RWPE2 (cell line): Measurements from ENCODE around the gene PTPRN2.

Source experiments
- ATAC-seq: fragments of 200-7000 bp; cut with Tn5 transposase; 3 replicates; pipeline ENCODE4 v1.9.1; 2021; ENCODE audit warnings: low read depth
- DNase-seq: peaks from one replicate; pipeline ENCODE4 v3.0.0-alpha.2; 2020; ENCODE audit warnings: low spot score
- H3K27ac ChIP-seq: fragments of 450-650 bp; 2 replicates; pipeline ENCODE4 v1.5.1; 2017; ENCODE audit warnings: mild to moderate bottlenecking; ENCODE audit not compliant: poor library complexity, severe bottlenecking
- H3K27me3 ChIP-seq: fragments of 250-450 bp; sonication (Bioruptor Pico); 2 replicates; pipeline ENCODE4 v1.5.1; 2021; ENCODE audit warnings: mild to moderate bottlenecking, moderate library complexity; ENCODE audit not compliant: insufficient read depth, poor library complexity, severe bottlenecking
- H3K36me3 ChIP-seq: fragments of 250-450 bp; sonication (Bioruptor Pico); 2 replicates; pipeline ENCODE4 v1.5.1; 2020; ENCODE audit warnings: low read depth, mild to moderate bottlenecking, moderate library complexity
- H3K4me1 ChIP-seq: fragments of 250-450 bp; sonication (Bioruptor Pico); 2 replicates; pipeline ENCODE4 v1.5.1; 2021; ENCODE audit warnings: mild to moderate bottlenecking, moderate library complexity; ENCODE audit not compliant: insufficient read depth, poor library complexity, severe bottlenecking
- H3K4me3 ChIP-seq: fragments of 250-450 bp; sonication (Bioruptor Pico); 2 replicates; pipeline ENCODE4 v1.5.1; 2021; ENCODE audit warnings: mild to moderate bottlenecking, moderate library complexity; ENCODE audit not compliant: severe bottlenecking
- H3K9me3 ChIP-seq: fragments of 250-450 bp; sonication (Bioruptor Pico); 2 replicates; pipeline ENCODE4 v1.5.1; 2021; ENCODE audit warnings: mild to moderate bottlenecking, moderate library complexity; ENCODE audit not compliant: severe bottlenecking
- TF ChIP-seq, protein P1 (sequence below): fragments of 450-650 bp; IDR thresholded peaks from one replicate; pipeline ENCODE4 v1.5.1; 2017; ENCODE audit warnings: mild to moderate bottlenecking, moderate library complexity; ENCODE audit not compliant: poor library complexity, severe bottlenecking

Gene PTPRN2

GRCh38 chr7:157685430-157686284 is 902.0 kb downstream of the PTPRN2 start:
- H3K4me3 ChIP-seq: no peak overlapping the region
- no peak overlapping the region for H3K27ac ChIP-seq
- no peaks in the 10 kb centered on the region for H3K36me3 ChIP-seq
- TF ChIP-seq, protein P1, sequence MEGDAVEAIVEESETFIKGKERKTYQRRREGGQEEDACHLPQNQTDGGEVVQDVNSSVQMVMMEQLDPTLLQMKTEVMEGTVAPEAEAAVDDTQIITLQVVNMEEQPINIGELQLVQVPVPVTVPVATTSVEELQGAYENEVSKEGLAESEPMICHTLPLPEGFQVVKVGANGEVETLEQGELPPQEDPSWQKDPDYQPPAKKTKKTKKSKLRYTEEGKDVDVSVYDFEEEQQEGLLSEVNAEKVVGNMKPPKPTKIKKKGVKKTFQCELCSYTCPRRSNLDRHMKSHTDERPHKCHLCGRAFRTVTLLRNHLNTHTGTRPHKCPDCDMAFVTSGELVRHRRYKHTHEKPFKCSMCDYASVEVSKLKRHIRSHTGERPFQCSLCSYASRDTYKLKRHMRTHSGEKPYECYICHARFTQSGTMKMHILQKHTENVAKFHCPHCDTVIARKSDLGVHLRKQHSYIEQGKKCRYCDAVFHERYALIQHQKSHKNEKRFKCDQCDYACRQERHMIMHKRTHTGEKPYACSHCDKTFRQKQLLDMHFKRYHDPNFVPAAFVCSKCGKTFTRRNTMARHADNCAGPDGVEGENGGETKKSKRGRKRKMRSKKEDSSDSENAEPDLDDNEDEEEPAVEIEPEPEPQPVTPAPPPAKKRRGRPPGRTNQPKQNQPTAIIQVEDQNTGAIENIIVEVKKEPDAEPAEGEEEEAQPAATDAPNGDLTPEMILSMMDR: no peak
- DNase-seq: no peak
- H3K27me3 ChIP-seq: peaks cover 88% of the 10 kb centered on the region
- ATAC-seq: no peak
- H3K9me3 ChIP-seq: no peaks in the 10 kb centered on the region
- H3K4me1 ChIP-seq: no peaks in the 10 kb centered on the region

DNA sequence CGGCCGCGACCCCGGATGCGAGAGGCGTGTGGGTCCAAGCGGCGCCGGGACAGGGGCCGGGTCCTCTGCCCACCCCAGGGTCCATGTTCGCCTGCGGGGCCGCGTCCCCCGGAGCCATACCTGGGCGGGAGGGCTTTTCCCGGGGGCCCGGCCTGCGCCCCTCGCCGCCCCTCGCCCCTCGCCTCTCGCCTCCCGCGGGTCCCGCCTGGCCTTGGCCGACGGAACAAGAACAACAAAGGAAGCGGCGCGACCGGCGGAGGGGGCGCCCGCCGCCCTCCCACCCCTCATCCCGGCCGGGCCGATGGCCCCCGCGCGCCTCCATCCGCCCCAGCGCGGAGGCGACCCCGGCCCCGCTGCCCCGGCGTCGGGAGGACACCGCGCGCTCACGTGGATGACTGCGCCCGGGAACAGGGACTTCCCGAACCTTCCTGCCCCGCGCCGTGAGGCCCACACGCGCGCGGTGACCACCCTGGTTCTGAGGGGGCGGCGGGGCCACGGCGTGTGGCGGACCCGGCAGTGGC is 902.7 kb downstream of the PTPRN2 start:
- Histone ChIP-seq H3K4me3 (no peak overlapping the region), H3K27me3 (peaks cover 90% of the 10 kb centered on the region)

DNA sequence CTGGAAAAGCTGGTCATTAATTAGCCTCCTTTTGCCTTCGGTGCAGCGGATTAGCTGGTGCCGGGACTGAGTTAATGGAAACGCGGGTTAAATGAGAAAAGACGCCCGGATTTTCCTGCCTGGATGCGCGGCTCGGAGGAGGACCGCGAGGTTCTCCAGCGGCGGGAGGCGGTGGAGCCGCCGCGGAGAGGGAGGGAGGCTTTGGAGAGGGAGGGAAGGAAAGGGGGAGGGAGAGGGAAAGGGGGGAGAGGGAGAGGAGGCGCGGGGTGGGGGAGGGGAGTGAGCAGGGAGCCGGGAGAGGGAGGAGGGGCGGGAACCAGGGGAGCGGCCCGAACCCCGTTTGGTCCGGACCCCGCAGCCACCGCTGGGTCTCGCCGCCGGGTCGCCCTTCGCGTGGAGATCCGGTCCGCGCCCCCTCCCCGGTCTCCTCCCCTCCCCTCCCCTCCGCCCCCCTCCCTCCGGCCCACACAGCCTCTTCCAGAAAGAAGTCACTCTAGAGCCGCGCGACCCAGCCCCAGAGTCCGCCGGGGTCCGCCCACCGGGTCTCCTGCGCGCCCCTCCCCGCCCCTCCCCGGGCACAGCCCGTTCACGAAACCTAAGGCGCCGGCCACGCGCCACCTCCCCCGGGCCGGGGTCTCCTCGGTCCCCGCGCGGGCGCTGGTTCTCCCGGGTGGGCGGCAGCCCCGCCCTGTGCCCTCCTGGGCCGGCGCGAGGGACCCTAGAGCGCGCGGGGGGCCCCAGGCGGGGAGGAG is 903.3 kb downstream of the PTPRN2 start:
- Histone ChIP-seq H3K27ac (no peak overlapping the region), H3K27me3 (peaks cover 90% of the 10 kb centered on the region), H3K36me3 (no peaks in the 10 kb centered on the region), H3K4me3 (no peak overlapping the region), H3K9me3 (no peaks in the 10 kb centered on the region), H3K4me1 (no peaks in the 10 kb centered on the region)
- TF ChIP-seq, protein P1: no peak
- ATAC-seq (no peak), DNase-seq (no peak)

More for the DNA sequence above, 902.7 kb downstream of the PTPRN2 start:
- Histone ChIP-seq H3K27ac (no peak overlapping the region), H3K4me1 (no peaks in the 10 kb centered on the region), H3K9me3 (no peaks in the 10 kb centered on the region), H3K36me3 (no peaks in the 10 kb centered on the region)
- no peak for ATAC-seq
- DNase-seq: no peak
- TF ChIP-seq, protein P1: no peak

GRCh38 chr7:157683747-157684156 is 903.9 kb downstream of the PTPRN2 start:
- TF ChIP-seq, protein P1: no peak
- ATAC-seq (no peak), DNase-seq (no peak)
- Histone ChIP-seq H3K36me3 (no peaks in the 10 kb centered on the region), H3K9me3 (no peaks in the 10 kb centered on the region), H3K27me3 (peaks cover 90% of the 10 kb centered on the region), H3K4me3 (no peak overlapping the region), H3K4me1 (no peaks in the 10 kb centered on the region), H3K27ac (no peak overlapping the region)
